Right atrium auricular region (tissue), 2 donors: ENCODE measurements around the gene COL15A1. TPM values are rescaled to one million over a fixed set of nuclear protein-coding genes. Genes with fewer than 3 reads are reported as not detected.
A peak's percentile ranks its signal among the peaks of the same experiment; 100 is the strongest.

Experiments
- DNase-seq: peaks from one replicate; pipeline ENCODE4 v3.0.0-alpha.2; 2019; ENCODE audit warnings: low spot score
- H3K27ac ChIP-seq, 2 donors: fragments of 200-600 bp; sonication (generic); 1 replicate in 1 of 2; 2 replicates in 1 of 2; pipeline ENCODE4 v1.5.1; 2016 to 2019
- H3K27me3 ChIP-seq, 2 donors: fragments of 200-600 bp; sonication (generic); one replicate each; pipeline versions ENCODE4 v1.5.1 to v1.6.0; 2017 to 2019
- H3K36me3 ChIP-seq: fragments of 200-600 bp; sonication (generic); one replicate; pipeline ENCODE4 v1.5.1; 2016
- H3K4me1 ChIP-seq, 2 donors: fragments of 200-600 bp; sonication (generic); one replicate each; pipeline versions ENCODE4 v1.5.1 to v1.6.0; 2017 to 2019
- H3K4me3 ChIP-seq, 2 donors: fragments of 200-600 bp; sonication (generic); 1 replicate in 1 of 2; 2 replicates in 1 of 2; pipeline ENCODE4 v1.5.1; 2017 to 2019; ENCODE audit warnings: mild to moderate bottlenecking in 1 of 2, moderate library complexity in 1 of 2
- H3K9me3 ChIP-seq, 2 donors: fragments of 200-600 bp; sonication (generic); one replicate each; pipeline ENCODE4 v1.5.1; 2019
- total RNA-seq, 2 donors: library from RNA; depleted of rRNA; stranded (reverse); fragments of >200 nt; gene quantifications; one replicate each; pipeline ENCODE4 v1.1.0, GENCODE V29; 2016
- TF ChIP-seq, protein P1 (sequence below), 2 donors: fragments of 200-600 bp; sonication (generic); IDR thresholded peaks; one replicate each; pipeline ENCODE4 v1.5.1; 2019; ENCODE audit warnings: antibody characterized with exemption in 2 of 2

COL15A1 gene
- total RNA-seq, 2 donors from 2014 or later: 22.4 to 38.2 TPM

DNA sequence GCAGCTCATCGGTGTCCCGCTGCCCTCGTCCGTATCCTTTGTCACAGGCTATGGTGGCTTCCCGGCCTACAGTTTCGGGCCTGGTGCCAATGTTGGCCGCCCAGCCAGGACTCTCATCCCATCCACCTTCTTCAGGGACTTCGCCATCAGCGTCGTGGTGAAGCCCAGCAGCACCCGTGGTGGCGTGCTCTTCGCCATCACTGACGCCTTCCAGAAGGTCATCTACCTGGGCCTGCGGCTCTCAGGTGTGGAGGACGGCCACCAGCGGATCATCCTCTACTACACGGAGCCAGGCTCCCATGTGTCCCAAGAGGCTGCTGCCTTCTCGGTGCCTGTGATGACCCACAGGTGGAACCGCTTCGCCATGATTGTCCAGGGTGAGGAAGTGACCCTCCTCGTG lies 41.9 kb downstream of the COL15A1 start:
- Histone ChIP-seq H3K27ac (no peak overlapping the region), H3K27me3 (no peaks in the 10 kb centered on the region), H3K4me3 (no peak overlapping the region), H3K9me3 (no peaks in the 10 kb centered on the region), H3K36me3 (no peaks in the 10 kb centered on the region), H3K4me1 (peaks cover 0 to 49% of the 10 kb centered on the region in 2 donors)
- TF ChIP-seq, protein P1, sequence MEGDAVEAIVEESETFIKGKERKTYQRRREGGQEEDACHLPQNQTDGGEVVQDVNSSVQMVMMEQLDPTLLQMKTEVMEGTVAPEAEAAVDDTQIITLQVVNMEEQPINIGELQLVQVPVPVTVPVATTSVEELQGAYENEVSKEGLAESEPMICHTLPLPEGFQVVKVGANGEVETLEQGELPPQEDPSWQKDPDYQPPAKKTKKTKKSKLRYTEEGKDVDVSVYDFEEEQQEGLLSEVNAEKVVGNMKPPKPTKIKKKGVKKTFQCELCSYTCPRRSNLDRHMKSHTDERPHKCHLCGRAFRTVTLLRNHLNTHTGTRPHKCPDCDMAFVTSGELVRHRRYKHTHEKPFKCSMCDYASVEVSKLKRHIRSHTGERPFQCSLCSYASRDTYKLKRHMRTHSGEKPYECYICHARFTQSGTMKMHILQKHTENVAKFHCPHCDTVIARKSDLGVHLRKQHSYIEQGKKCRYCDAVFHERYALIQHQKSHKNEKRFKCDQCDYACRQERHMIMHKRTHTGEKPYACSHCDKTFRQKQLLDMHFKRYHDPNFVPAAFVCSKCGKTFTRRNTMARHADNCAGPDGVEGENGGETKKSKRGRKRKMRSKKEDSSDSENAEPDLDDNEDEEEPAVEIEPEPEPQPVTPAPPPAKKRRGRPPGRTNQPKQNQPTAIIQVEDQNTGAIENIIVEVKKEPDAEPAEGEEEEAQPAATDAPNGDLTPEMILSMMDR (IDR thresholded peaks at IDR 0.05): no peak
- no peak for DNase-seq

DNA sequence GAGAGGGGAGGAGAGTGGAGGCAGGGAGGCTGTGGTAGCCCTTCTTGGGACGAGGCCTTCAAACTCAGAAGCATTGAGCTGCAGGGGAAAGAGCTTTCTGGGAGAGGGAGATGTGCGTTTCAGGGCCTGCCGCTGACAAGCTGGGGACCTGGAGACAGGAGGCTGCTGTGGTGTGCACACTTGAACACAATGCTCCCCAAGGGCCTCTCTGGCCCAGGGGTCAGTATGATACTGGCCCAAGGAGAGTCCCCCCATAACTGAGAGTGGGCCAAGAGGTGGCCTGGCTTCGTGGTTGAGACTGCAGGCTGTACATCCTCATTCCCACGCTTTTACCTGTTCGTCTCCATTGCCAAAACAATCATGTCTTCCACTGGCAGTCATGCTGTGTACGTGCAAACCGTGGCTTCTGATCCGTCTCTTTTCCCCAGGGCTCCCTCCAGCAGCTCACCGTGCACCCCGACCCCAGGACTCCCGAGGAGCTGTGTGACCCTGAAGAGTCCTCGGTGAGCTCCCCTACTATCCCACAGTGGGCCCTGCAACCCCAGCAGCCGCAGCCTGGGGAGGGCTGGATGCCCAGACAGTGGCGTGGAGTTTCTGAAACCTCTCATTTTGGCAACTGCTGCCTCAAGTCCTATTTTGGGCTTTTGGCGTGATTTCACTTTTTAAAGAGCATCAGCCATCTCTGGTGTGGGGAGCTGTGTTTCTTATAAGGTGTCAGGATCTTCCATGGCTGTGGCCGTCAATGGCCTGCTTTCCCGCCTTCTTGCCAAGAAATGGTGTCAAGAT lies 43.4 kb downstream of the COL15A1 start:
- Histone ChIP-seq H3K4me3 (no peak overlapping the region), H3K27me3 (no peaks in the 10 kb centered on the region), H3K36me3 (no peaks in the 10 kb centered on the region), H3K27ac (peak overlapping the region; percentile 34 to 64), H3K4me1 (peaks cover 0 to 50% of the 10 kb centered on the region in 2 donors), H3K9me3 (no peaks in the 10 kb centered on the region)
- peak; percentile 64 for DNase-seq
- TF ChIP-seq, protein P1 (IDR thresholded peaks at IDR 0.05): no peak

DNA sequence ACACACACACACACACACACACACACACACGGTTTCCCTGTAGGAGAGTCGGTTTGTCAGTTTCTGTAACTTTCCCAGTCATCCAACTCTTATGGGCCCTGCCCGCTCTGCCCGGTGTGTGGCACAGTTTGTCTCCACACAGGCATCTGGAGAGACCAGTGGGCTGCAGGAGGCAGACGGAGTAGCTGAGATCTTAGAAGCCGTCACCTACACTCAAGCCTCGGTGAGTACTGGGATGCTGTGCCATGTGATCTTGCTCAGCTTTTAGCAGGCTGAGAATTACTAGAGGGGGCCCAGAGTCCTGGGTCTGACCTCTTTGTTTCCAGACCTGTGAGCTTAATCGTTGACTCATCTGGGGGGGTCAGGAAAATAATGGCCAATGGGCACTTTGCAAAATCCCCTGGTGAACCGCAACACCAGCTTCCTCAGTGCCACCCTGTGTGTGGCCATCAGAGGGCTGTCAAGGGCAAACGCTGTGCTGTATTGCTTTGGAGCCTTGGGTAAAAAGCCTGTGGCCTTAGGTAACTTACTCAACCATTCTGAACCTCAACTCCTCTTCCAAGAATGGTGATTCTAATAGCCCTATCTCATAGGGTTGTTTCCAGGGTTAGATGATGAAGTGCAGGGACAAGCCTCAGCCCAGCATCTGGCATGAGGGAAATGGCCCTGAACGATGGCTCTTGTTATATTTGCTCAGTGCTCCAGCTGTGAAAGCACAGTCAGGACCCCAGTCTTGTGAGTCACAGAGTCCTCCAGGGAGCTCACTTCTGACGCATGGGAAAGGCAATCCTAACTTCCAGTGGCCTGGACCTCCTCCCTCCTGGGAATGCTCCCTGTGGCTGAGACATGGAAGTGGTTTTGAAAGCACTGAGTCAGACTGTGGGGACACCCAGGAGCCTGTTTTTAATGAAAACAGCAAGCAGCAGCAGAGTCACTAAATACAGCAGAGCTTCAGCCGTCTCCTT lies 45.6 kb downstream of the COL15A1 start:
- Histone ChIP-seq H3K9me3 (no peaks in the 10 kb centered on the region), H3K27ac (peak overlapping the region; percentile 58 to 64), H3K4me3 (no peak overlapping the region), H3K4me1 (peaks cover 0 to 56% of the 10 kb centered on the region in 2 donors), H3K27me3 (no peaks in the 10 kb centered on the region), H3K36me3 (no peaks in the 10 kb centered on the region)
- DNase-seq: peak; percentile 96
- TF ChIP-seq, protein P1 (IDR thresholded peaks at IDR 0.05): no peak

DNA sequence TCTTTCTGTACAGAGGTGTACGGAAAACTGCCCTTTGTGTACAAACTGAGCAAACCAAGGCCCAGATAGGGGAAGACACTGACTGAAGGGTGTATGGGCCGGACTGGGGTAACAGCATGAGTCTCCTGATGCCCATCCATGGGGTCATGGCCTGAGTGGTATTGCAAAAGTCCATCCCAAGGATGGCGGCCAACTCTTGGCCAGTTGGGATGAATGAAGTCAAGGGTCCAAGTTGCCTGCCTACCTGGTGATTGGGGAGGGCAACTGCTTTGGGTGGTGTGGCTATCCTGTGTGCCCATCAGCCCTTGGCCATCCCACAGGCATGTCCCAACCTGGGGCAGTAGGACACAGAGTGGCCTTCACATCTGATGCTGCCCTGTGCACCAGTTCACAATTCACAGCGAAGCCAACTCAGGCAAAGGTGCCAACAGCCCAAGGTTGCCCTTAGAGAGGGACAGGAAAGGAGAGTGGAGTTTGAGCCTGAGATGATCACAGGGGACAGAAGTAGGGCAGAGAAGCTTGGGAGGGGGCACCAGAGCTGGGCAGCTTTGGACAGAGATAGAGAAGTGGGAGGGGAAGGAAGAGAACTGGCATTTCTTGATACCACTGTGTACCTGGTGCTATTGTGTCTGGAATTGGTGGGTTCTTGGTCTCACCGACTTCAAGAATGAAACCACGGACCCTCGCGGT lies 46.6 kb downstream of the COL15A1 start:
- Histone ChIP-seq H3K4me1 (peaks cover 0 to 66% of the 10 kb centered on the region in 2 donors), H3K27ac (peak overlapping the region in 1 of 2 donors; percentile 64), H3K27me3 (no peaks in the 10 kb centered on the region), H3K4me3 (no peak overlapping the region), H3K36me3 (no peaks in the 10 kb centered on the region), H3K9me3 (no peaks in the 10 kb centered on the region)
- DNase-seq: peak; percentile 58
- TF ChIP-seq, protein P1 (IDR thresholded peaks at IDR 0.05): no peak

DNA sequence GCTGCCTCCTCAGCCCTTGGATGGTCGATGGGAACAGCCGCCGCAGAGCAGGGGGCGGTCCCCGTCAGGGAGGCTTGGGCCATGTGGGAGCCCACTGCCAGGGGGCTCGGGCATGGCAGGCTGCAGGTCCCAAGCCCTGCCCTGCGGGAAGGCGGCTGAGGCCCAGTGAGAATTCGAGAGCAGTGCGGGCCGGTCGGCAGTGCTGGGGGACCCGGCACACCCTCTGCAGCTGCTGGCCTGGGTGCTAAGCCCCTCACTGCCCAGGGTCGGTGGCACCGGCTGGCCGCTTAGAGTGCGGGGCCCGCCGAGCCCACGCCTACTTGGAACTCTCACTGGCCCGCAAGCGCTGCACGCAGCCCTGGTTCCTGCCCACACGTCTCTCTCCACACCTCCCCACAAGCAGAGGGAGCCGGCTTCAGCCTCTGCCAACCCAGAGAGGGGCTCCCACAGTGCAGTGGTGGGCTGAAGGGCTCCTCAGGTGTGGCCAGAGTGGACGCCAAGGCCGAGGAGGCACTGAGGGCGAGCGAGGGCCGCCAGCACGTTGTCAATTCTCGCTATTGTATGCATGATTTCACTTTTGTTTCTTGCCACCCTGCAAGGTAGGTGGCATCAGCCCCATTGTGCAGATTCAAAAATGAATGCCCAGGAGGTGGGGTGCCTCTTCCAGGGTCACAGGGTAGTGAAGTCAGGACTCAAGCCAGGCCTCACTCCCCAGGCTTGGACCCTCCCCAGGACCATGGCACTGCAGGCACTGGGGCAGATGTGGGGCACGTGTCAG lies 48.6 kb downstream of the COL15A1 start:
- no peaks in the 10 kb centered on the region for H3K9me3 ChIP-seq
- TF ChIP-seq, protein P1 (IDR thresholded peaks at IDR 0.05): no peak
- peak; percentile 54 for DNase-seq
- no peaks in the 10 kb centered on the region for H3K36me3 ChIP-seq
- H3K27me3 ChIP-seq: no peaks in the 10 kb centered on the region
- peaks cover 0 to 73% of the 10 kb centered on the region in 2 donors for H3K4me1 ChIP-seq
- peak overlapping the region; percentile 0 to 13 for H3K27ac ChIP-seq
- H3K4me3 ChIP-seq: no peak overlapping the region
